GM10248 (cell line): Measurements from ENCODE around the gene ABCC12.

Experiments
- CTCF ChIA-PET: fragments of 300-600 bp; sonication (Branson Sonifier 250); formaldehyde crosslinking; extraction: SDS; loops from one replicate; lab custom pipeline; 2021; ENCODE audit warnings: antibody characterized with exemption; lab: Yijun Ruan, JAX
- POLR2A ChIA-PET: fragments of 350-650 bp; sonication (Branson Sonifier 250); formaldehyde crosslinking; extraction: SDS; loops from one replicate; lab custom pipeline; 2020; ENCODE audit warnings: antibody characterized with exemption; lab: Yijun Ruan, JAX
- DNase-seq: peaks from one replicate; pipeline ENCODE4 v3.0.0; 2012; ENCODE audit errors: extremely low spot score
- TF ChIP-seq, protein P1 (sequence below): IDR thresholded peaks from 2 replicates; pipeline ENCODE4 v1.5.1; 2012; ENCODE audit warnings: mild to moderate bottlenecking, low read depth; ENCODE audit errors: extremely low read depth, missing control alignments, control extremely low read depth

The ABCC12 gene

DNA sequence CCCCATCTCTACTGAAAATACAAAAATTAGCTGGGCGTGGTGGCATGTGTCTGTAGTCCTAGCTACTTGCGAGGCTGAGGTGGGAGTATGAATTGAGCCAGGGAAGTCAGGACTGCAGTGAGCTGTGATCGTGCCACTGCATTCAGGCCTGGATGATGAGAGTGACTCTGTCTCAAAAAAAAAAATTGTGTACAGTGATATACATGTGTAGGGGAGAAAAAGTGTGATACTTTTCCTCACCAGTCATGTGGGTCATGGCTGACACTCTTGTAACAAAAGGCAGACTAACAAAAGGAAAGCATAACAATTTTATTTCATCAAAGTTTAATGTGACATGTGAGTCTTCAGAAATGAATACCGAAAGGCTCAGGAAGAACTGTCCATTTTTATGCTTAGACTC, 2.0 kb upstream of the ABCC12 start:
- POLR2A ChIA-PET, result no interaction called here
- CTCF ChIA-PET, result interaction anchor here (1.0 to 7.8 kb wide), 20 partner anchors 8 to 1484 kb away, joined by 3 to 61 read pairs (median 3); partner anchors contain the start of genes ITFG1, NETO2 and PHKB
- TF ChIP-seq, protein P1, sequence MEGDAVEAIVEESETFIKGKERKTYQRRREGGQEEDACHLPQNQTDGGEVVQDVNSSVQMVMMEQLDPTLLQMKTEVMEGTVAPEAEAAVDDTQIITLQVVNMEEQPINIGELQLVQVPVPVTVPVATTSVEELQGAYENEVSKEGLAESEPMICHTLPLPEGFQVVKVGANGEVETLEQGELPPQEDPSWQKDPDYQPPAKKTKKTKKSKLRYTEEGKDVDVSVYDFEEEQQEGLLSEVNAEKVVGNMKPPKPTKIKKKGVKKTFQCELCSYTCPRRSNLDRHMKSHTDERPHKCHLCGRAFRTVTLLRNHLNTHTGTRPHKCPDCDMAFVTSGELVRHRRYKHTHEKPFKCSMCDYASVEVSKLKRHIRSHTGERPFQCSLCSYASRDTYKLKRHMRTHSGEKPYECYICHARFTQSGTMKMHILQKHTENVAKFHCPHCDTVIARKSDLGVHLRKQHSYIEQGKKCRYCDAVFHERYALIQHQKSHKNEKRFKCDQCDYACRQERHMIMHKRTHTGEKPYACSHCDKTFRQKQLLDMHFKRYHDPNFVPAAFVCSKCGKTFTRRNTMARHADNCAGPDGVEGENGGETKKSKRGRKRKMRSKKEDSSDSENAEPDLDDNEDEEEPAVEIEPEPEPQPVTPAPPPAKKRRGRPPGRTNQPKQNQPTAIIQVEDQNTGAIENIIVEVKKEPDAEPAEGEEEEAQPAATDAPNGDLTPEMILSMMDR, result no peak
- no peak for DNase-seq

DNA sequence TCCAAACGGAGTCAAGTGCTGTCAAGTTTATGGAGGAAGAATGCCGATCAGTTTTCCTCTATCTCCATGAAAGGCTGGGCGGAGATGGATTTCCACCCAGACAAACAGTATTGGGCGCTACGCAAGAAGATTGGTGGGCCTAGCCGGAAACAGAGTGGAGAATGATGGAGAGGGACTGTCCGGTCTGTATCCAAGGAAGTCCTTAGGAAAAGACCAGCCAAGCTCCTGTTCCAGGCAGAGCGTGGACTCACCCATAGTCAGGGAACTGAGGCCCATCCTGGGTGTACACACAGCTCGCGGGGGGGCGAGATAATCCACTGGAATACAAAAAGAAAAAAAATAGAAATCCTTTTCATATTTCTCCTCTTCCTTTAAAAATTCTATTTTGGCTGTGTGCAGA, 1.5 kb upstream of the ABCC12 start:
- ChIA-PET POLR2A (no interaction called here), CTCF (interaction anchor here (0.8 to 7.8 kb wide), 25 partner anchors 8 to 1483 kb away, joined by 3 to 61 read pairs (median 3); partner anchors contain the start of genes ITFG1, NETO2 and PHKB)
- no peak for DNase-seq
- TF ChIP-seq, protein P1, result no peak

DNA sequence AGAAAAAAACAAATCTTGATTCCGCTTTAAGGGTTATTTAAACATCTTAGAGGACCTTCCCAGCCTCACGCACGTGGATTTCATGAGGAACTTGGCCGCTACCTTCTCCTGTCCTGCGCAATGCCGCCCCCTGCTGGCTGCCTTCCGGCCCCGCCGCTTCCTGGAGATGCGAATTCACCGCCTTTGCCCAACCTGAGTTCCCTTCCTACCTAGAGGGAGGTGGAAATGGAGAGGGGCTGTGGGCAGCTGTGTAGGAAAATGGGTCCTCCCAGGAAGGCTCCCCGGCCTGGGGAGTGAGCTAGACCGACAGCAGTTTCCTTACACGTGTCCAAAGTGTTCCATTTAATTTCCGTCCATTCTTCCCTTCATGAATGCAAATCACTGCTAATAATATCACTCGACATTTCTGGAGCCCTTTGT, 1.0 kb upstream of the ABCC12 start:
- DNase-seq, result peak; percentile 80
- POLR2A ChIA-PET, result no interaction called here
- TF ChIP-seq, protein P1, result peak; percentile 98
- CTCF ChIA-PET, result interaction anchor here (0.8 to 7.8 kb wide), 24 partner anchors 9 to 1483 kb away, joined by 3 to 61 read pairs (median 4); partner anchors contain the start of genes ITFG1, NETO2 and PHKB

DNA sequence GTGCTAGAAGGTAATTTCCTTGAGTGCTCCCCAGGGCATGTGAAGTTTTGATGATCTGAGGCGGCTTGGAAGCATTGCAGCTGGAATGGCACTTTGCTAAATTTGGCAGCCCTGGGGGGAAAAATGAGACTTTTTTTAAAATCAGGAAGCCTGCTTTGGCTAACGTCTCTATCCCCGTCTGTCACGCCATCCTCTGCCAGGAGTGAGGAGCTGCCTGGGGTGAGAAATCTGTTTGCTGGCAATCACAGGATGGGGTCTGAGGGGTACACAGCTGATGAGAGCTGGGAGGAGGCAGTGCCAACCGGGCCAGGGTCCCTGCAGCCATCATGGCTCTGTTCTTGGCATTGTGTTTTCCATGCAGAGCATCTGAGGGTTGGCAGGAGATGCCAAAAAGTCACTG, 2.0 kb downstream of the ABCC12 start:
- TF ChIP-seq, protein P1, result no peak
- POLR2A ChIA-PET, result no interaction called here
- CTCF ChIA-PET, result interaction anchor here (1.3 to 1.4 kb wide), 2 partner anchors 11 to 1012 kb away, joined by 3 to 5 read pairs; no protein-coding TSS in a partner anchor
- no peak for DNase-seq

DNA sequence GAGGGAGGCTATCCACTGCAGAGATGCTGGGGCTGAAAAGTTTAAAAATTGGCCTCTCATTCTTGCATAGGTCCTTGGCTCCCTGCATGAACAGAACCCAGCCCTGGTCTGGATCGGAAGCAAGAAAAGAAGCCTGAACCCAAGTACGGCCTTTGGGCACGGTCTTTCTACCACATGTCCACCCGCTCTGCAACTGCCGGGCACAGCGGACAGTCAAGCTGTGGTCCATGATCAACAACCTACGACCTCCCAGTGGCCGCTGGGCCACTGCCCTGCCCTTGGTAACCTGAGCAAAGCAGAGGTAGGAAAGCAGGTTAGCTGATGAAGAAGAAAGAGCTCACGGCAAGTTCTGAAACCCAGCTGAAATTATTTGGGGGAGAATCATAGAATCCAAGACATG, 3.6 kb downstream of the ABCC12 start:
- POLR2A ChIA-PET, result no interaction called here
- TF ChIP-seq, protein P1, result no peak
- DNase-seq, result no peak
- CTCF ChIA-PET, result interaction anchor here (1.0 kb wide), 1 partner anchor 1299 kb away, joined by 3 read pairs; no protein-coding TSS in a partner anchor

DNA sequence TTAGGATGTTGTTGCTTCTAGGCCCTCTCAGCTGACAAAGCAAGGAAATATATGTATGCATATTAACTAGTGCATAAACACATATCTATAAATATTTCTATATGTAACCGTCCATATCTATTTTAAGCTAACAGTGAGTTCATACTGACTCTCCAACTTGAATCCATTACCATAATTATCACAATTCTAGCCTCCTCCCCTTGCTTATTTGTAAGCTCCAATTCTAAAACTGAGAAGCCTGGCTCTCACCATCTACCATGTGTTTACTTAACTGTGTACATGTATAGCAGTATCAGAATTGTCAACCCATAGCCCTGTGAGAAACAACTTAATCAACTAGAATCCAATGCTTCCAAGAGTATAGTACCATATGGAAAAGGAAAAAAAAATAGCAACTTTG, 5.1 kb downstream of the ABCC12 start:
- ChIA-PET POLR2A (no interaction called here), CTCF (interaction anchor here (1.0 to 1.1 kb wide), 3 partner anchors 14 to 1001 kb away, joined by 3 to 4 read pairs (median 3); no protein-coding TSS in a partner anchor)
- TF ChIP-seq, protein P1, result no peak
- no peak for DNase-seq
